Measurements from ENCODE around the gene GGACT.

- no peak for TF ChIP-seq CTCF (IDR thresholded peaks at IDR 0.05; ENCODE audit: low read length)
- TF ChIP-seq EZH2 (IDR thresholded peaks at IDR 0.05; ENCODE audit: borderline replicate concordance, low read length) = no peak
Measured at GRCh38 chr13:100559886-100560285, 28.7 kb downstream of the GGACT start.
